GM18511 (cell line): ENCODE results near the gene ROR2.
A peak's percentile ranks its signal among the peaks of the same experiment; 100 is the strongest.

Source experiments
- ATAC-seq: cut with Tn5 transposase; IDR thresholded peaks from one replicate; pipeline ENCODE4 v1.9.1; 2021; ENCODE audit warnings: mild to moderate bottlenecking, moderate library complexity; ENCODE audit not compliant: unreplicated experiment

ROR2 gene

GRCh38 chr9:91782708-91783214 is 167.3 kb downstream of the ROR2 start:
- ATAC-seq: no peak

GRCh38 chr9:91781906-91782305 is 168.1 kb downstream of the ROR2 start:
- ATAC-seq: no peak

- ATAC-seq: no peak
Measured at GRCh38 chr9:91781116-91781515, 168.9 kb downstream of the ROR2 start.

GRCh38 chr9:91778031-91778430 is 172.0 kb downstream of the ROR2 start:
- ATAC-seq: no peak

GRCh38 chr9:91777292-91777830 is 172.7 kb downstream of the ROR2 start:
- ATAC-seq: no peak

GRCh38 chr9:91776409-91777291 is 173.4 kb downstream of the ROR2 start:
- no peak for ATAC-seq

GRCh38 chr9:91775708-91776028 is 174.4 kb downstream of the ROR2 start:
- ATAC-seq: no peak

- ATAC-seq: peak; percentile 57
Measured at GRCh38 chr9:91775011-91775707, 174.9 kb downstream of the ROR2 start.

GRCh38 chr9:91773156-91773555 is 176.9 kb downstream of the ROR2 start:
- ATAC-seq: no peak

- ATAC-seq: no peak
Measured at GRCh38 chr9:91771864-91772263, 178.2 kb downstream of the ROR2 start.

- no peak for ATAC-seq
Measured at GRCh38 chr9:91771027-91771426, 179.0 kb downstream of the ROR2 start.

- ATAC-seq: no peak
Measured at GRCh38 chr9:91770229-91770628, 179.8 kb downstream of the ROR2 start.

GRCh38 chr9:91768977-91769916 is 180.8 kb downstream of the ROR2 start:
- ATAC-seq: no peak

GRCh38 chr9:91768507-91768906 is 181.5 kb downstream of the ROR2 start:
- no peak for ATAC-seq

- ATAC-seq: no peak
Measured at GRCh38 chr9:91766315-91767069, 183.5 kb downstream of the ROR2 start.

- ATAC-seq: no peak
Measured at GRCh38 chr9:91765296-91765695, 184.7 kb downstream of the ROR2 start.

GRCh38 chr9:91764661-91765060 is 185.4 kb downstream of the ROR2 start:
- no peak for ATAC-seq

GRCh38 chr9:91761362-91761761 is 188.7 kb downstream of the ROR2 start:
- no peak for ATAC-seq

GRCh38 chr9:91760906-91761305 is 189.1 kb downstream of the ROR2 start:
- ATAC-seq: no peak

- peak; percentile 82 for ATAC-seq
Measured at GRCh38 chr9:91758491-91758981, 191.5 kb downstream of the ROR2 start.
